Endothelial cell of umbilical vein (primary cell): ENCODE measurements around the gene ZNF407.

ENCODE experiments used
- CTCF ChIP-seq, 2 donors: IDR thresholded peaks; 1 replicate in 1 of 2; 2 replicates in 1 of 2; pipeline ENCODE4 v1.5.1; 2011; ENCODE audit warnings: low read length in 2 of 2, mild to moderate bottlenecking in 2 of 2, moderate library complexity in 2 of 2, control low read depth in 1 of 2, inconsistent platforms in 1 of 2, low read depth in 1 of 2; ENCODE audit not compliant: insufficient read depth in 1 of 2; ENCODE audit errors: extremely low read depth in 1 of 2
- MYC ChIP-seq: IDR thresholded peaks from one replicate; pipeline ENCODE4 v1.6.1; 2011; ENCODE audit warnings: mild to moderate bottlenecking, low read depth, low read length
- POLR2A ChIP-seq: IDR thresholded peaks from 2 replicates; pipeline ENCODE4 v1.6.1; 2012; ENCODE audit warnings: low read depth, mild to moderate bottlenecking, control low read depth, low read length
- POLR2AphosphoS5 ChIP-seq: IDR thresholded peaks from 2 replicates; pipeline ENCODE4 v1.6.1; 2012; ENCODE audit warnings: low read depth, mild to moderate bottlenecking, control low read depth, low read length, moderate library complexity; ENCODE audit not compliant: insufficient read depth

- no peak for TF ChIP-seq CTCF (IDR thresholded peaks at IDR 0.05; ENCODE audit: extremely low read depth in 1 of 2, insufficient read depth in 1 of 2, low read depth in 1 of 2, low read length in 2 of 2)
- TF ChIP-seq POLR2AphosphoS5 = no peak
- TF ChIP-seq POLR2A = no peak
- no peak for TF ChIP-seq MYC
Measured at GRCh38 chr18:74959216-74959615, 361.5 kb downstream of the ZNF407 start.
